Hematopoietic multipotent progenitor cell (in vitro differentiated cells): Measurements from ENCODE around the gene CHD1L. TPM values are rescaled to one million over a fixed set of nuclear protein-coding genes. Genes with fewer than 3 reads are reported as not detected.
A peak's percentile ranks its signal among the peaks of the same experiment; 100 is the strongest.
"Not testable (repeated sequence)": the region's sequence is repeated elsewhere in the genome, so short reads cannot be mapped to it uniquely, and the experiment has no call there.

Experiments used
- DNase-seq, 3 donors: peaks; one replicate each; pipeline ENCODE4 v3.0.0-alpha.2; 2011 to 2015; ENCODE audit warnings: low read depth in 2 of 3, low spot score in 2 of 3
- total RNA-seq: library from RNA; depleted of rRNA; stranded (reverse); fragments of >200 nt; gene quantifications from one replicate; pipeline ENCODE4 v1.2.3, GENCODE V29; 2012

The CHD1L gene
- total RNA-seq, 1 donor: 28.5 TPM

- no peak for DNase-seq
Measured at GRCh38 chr1:147264158-147264768, 21.8 kb downstream of the CHD1L start.

- DNase-seq: no peak
Measured at GRCh38 chr1:147266381-147266780, 23.9 kb downstream of the CHD1L start.

GRCh38 chr1:147267711-147268110 is 25.2 kb downstream of the CHD1L start:
- no peak for DNase-seq

GRCh38 chr1:147270721-147271120 is 28.2 kb downstream of the CHD1L start:
- DNase-seq: no peak

- DNase-seq: no peak
Measured at GRCh38 chr1:147272042-147272441, 29.6 kb downstream of the CHD1L start.

- peak; percentile 3 to 82 (median 51) for DNase-seq
Measured at GRCh38 chr1:147273409-147274336, 31.2 kb downstream of the CHD1L start.

- no peak for DNase-seq
Measured at GRCh38 chr1:147281950-147282349, 39.5 kb downstream of the CHD1L start.

- no peak for DNase-seq
Measured at GRCh38 chr1:147283011-147283410, 40.5 kb downstream of the CHD1L start.

GRCh38 chr1:147287133-147287865 is 44.8 kb downstream of the CHD1L start:
- no peak for DNase-seq

- no peak for DNase-seq
Measured at GRCh38 chr1:147292012-147292411, 49.5 kb downstream of the CHD1L start.

GRCh38 chr1:147292631-147293251 is 50.3 kb downstream of the CHD1L start:
- peak in 2 of 3 donors; percentile 17 to 52 for DNase-seq

- DNase-seq: no peak
Measured at GRCh38 chr1:147297438-147297837, 55.0 kb downstream of the CHD1L start.

GRCh38 chr1:147305803-147306202 is 63.3 kb downstream of the CHD1L start:
- not testable (repeated sequence) for DNase-seq

GRCh38 chr1:147316968-147317367 is 74.5 kb downstream of the CHD1L start:
- no peak for DNase-seq

GRCh38 chr1:147326933-147327687 is 84.6 kb downstream of the CHD1L start:
- not testable (repeated sequence) for DNase-seq

- peak in 1 of 3 donors; percentile 13 for DNase-seq
Measured at GRCh38 chr1:147334292-147334691, 91.8 kb downstream of the CHD1L start.

GRCh38 chr1:147336291-147336690 is 93.8 kb downstream of the CHD1L start:
- no peak for DNase-seq

- DNase-seq: no peak
Measured at GRCh38 chr1:147337040-147337630, 94.7 kb downstream of the CHD1L start.

- no peak for DNase-seq
Measured at GRCh38 chr1:147338571-147338970, 96.1 kb downstream of the CHD1L start.

GRCh38 chr1:147341246-147341645 is 98.8 kb downstream of the CHD1L start:
- no peak for DNase-seq
